NK-92 (cell line): ENCODE results near the gene LLGL2.
A peak's percentile ranks its signal among the peaks of the same experiment; 100 is the strongest.

Source experiments
- DNase-seq: peaks from one replicate; lab custom pipeline; 2025; ENCODE audit not compliant: unreplicated experiment; lab: John Stamatoyannopoulos, UW

The LLGL2 gene

GRCh38 chr17:75506134-75506533 lies 19.4 kb upstream of the LLGL2 start:
- DNase-seq, result no peak

GRCh38 chr17:75506888-75507287 lies 18.6 kb upstream of the LLGL2 start:
- DNase-seq, result no peak

GRCh38 chr17:75507733-75508719 lies 17.5 kb upstream of the LLGL2 start:
- DNase-seq, result no peak

- no peak for DNase-seq
These were observed 16.6 kb upstream of the LLGL2 start for GRCh38 chr17:75508931-75509361.

GRCh38 chr17:75509528-75510258 lies 15.8 kb upstream of the LLGL2 start:
- DNase-seq, result no peak

GRCh38 chr17:75511270-75511609 lies 14.3 kb upstream of the LLGL2 start:
- DNase-seq, result no peak

GRCh38 chr17:75511610-75512575 lies 13.6 kb upstream of the LLGL2 start:
- DNase-seq, result no peak

GRCh38 chr17:75512926-75513640 lies 12.4 kb upstream of the LLGL2 start:
- DNase-seq, result no peak

- DNase-seq, result no peak
These were observed 11.9 kb upstream of the LLGL2 start for GRCh38 chr17:75513641-75514000.

- no peak for DNase-seq
These were observed 11.1 kb upstream of the LLGL2 start for GRCh38 chr17:75514299-75514918.

- DNase-seq, result no peak
These were observed 10.5 kb upstream of the LLGL2 start for GRCh38 chr17:75514919-75515495.

GRCh38 chr17:75515496-75516254 lies 9.8 kb upstream of the LLGL2 start, which contains the start of gene CASKIN2:
Gene CASKIN2 (minus strand): TSS chr17:75515537. CDS start chr17:75513804, 1,733 bp downstream.
- no peak for DNase-seq

- peak; percentile 44 for DNase-seq
These were observed 9.3 kb upstream of the LLGL2 start, which contains the start of gene TSEN54 for GRCh38 chr17:75516255-75516618. Gene TSEN54 (plus strand): TSS chr17:75516528. CDS start chr17:75516561, 33 bp downstream.

- no peak for DNase-seq
These were observed 8.7 kb upstream of the LLGL2 start for GRCh38 chr17:75516619-75517296.

- DNase-seq, result no peak
These were observed 8.1 kb upstream of the LLGL2 start for GRCh38 chr17:75517297-75517865.

GRCh38 chr17:75518201-75518600 lies 7.3 kb upstream of the LLGL2 start:
- DNase-seq, result no peak

- no peak for DNase-seq
These were observed 6.4 kb upstream of the LLGL2 start for GRCh38 chr17:75518983-75519537.
